CD14-positive monocyte (primary cell): ENCODE measurements around the gene CCDC106. TPM values are rescaled to one million over a fixed set of nuclear protein-coding genes. Genes with fewer than 3 reads are reported as not detected.

ENCODE experiments used
- DNase-seq, 3 donors: peaks; one replicate each; pipeline ENCODE4 v3.0.0-alpha.2; 2011 to 2022
- H2AFZ ChIP-seq: 2 replicates; pipeline ENCODE4 v1.6.0; 2012; ENCODE audit warnings: mild to moderate bottlenecking, low read depth, low read length, inconsistent platforms; ENCODE audit not compliant: insufficient read depth, poor library complexity, severe bottlenecking
- H3K27ac ChIP-seq, 2 donors: 1 replicate in 1 of 2; 2 replicates in 1 of 2; pipeline ENCODE4 v1.5.1; 2012 to 2013; ENCODE audit warnings: low read length in 2 of 2, control low read depth in 1 of 2, inconsistent platforms in 1 of 2, low read depth in 1 of 2, mild to moderate bottlenecking in 1 of 2
- H3K27me3 ChIP-seq, 2 donors: one replicate each; pipeline versions ENCODE4 v1.6.0 to v1.6.1; 2011 to 2013; ENCODE audit warnings: low read length in 2 of 2; ENCODE audit not compliant: control insufficient read depth in 2 of 2, insufficient read depth in 2 of 2
- H3K36me3 ChIP-seq, 2 donors: replicated peaks in 1 of 2; 1 replicate in 1 of 2; 2 replicates in 1 of 2; pipeline versions ENCODE4 v1.5.1 to v1.6.1; 2012 to 2013; ENCODE audit warnings: low read length in 2 of 2, control low read depth in 1 of 2, inconsistent platforms in 1 of 2, mild to moderate bottlenecking in 1 of 2; ENCODE audit not compliant: insufficient read depth in 2 of 2, control insufficient read depth in 1 of 2
- H3K4me1 ChIP-seq, 2 donors: 1 replicate in 1 of 2; 2 replicates in 1 of 2; pipeline versions ENCODE4 v1.5.1 to v1.6.1; 2012 to 2013; ENCODE audit warnings: low read length in 2 of 2, control low read depth in 1 of 2, inconsistent platforms in 1 of 2, mild to moderate bottlenecking in 1 of 2, moderate library complexity in 1 of 2; ENCODE audit not compliant: insufficient read depth in 2 of 2, control insufficient read depth in 1 of 2
- H3K4me2 ChIP-seq: replicated peaks from 2 replicates; pipeline ENCODE3; 2012; ENCODE audit warnings: low read length, moderate library complexity, mild to moderate bottlenecking; ENCODE audit not compliant: poor library complexity, severe bottlenecking; ENCODE audit errors: extremely low read depth
- H3K4me3 ChIP-seq, 3 experiments: fragments of 200-600 bp in 1 of 3; sonication (generic) in 1 of 3; replicated peaks in 1 of 3; 1 replicate in 2 of 3; 2 replicates in 1 of 3; pipeline ENCODE4 v1.5.1; 2011 to 2013; ENCODE audit warnings: low read length in 3 of 3, mild to moderate bottlenecking in 3 of 3, control low read depth in 2 of 3, low read depth in 2 of 3, inconsistent platforms in 1 of 3, moderate library complexity in 1 of 3
- H3K79me2 ChIP-seq: 2 replicates; pipeline ENCODE4 v1.6.0; 2012; ENCODE audit warnings: mild to moderate bottlenecking, control low read depth, inconsistent platforms, low read length, moderate library complexity; ENCODE audit not compliant: insufficient read depth
- H3K9ac ChIP-seq: 2 replicates; pipeline ENCODE4 v1.6.0; 2017; ENCODE audit warnings: low read length, mild to moderate bottlenecking; ENCODE audit not compliant: insufficient read depth, poor library complexity, severe bottlenecking
- H3K9me3 ChIP-seq, 2 donors: replicated peaks in 1 of 2; 1 replicate in 1 of 2; 2 replicates in 1 of 2; pipeline versions ENCODE4 v1.5.1 to v1.6.1; 2012 to 2013; ENCODE audit warnings: low read length in 2 of 2, control low read depth in 1 of 2; ENCODE audit not compliant: control insufficient read depth in 1 of 2, insufficient read depth in 1 of 2
- H4K20me1 ChIP-seq: 2 replicates; pipeline ENCODE4 v1.6.0; 2012; ENCODE audit warnings: mild to moderate bottlenecking, low read length, control low read depth, moderate library complexity; ENCODE audit not compliant: insufficient read depth
- H3K27ac Mint-ChIP-seq, 7 donors: one replicate each; pipeline ENCODE4 v1.8.0; 2020; ENCODE audit warnings: mild to moderate bottlenecking in 7 of 7, mixed read lengths in 7 of 7, moderate library complexity in 6 of 7, inconsistent platforms in 2 of 7
- H3K27me3 Mint-ChIP-seq, 3 donors: one replicate each; pipeline ENCODE4 v1.8.0; 2021 to 2022; ENCODE audit warnings: low read depth in 3 of 3, mild to moderate bottlenecking in 3 of 3, mixed read lengths in 3 of 3, moderate library complexity in 3 of 3, inconsistent platforms in 1 of 3
- H3K36me3 Mint-ChIP-seq, 2 donors: one replicate each; pipeline ENCODE4 v1.8.0; 2020; ENCODE audit warnings: mixed read lengths in 2 of 2, inconsistent platforms in 1 of 2, mild to moderate bottlenecking in 1 of 2
- H3K4me1 Mint-ChIP-seq: one replicate; pipeline ENCODE4 v1.8.0; 2020; ENCODE audit warnings: mild to moderate bottlenecking, mixed read lengths
- H3K4me3 Mint-ChIP-seq, 2 donors: one replicate each; pipeline ENCODE4 v1.8.0; 2020; ENCODE audit warnings: mild to moderate bottlenecking in 2 of 2, mixed read lengths in 2 of 2, moderate library complexity in 1 of 2
- H3K9me3 Mint-ChIP-seq, 7 donors: one replicate each; pipeline ENCODE4 v1.8.0; 2020 to 2022; ENCODE audit warnings: mixed read lengths in 7 of 7, mild to moderate bottlenecking in 6 of 7, moderate library complexity in 6 of 7, inconsistent platforms in 2 of 7
- WGBS: methylation state at CpG from one replicate; pipeline ENCODE4 v1.1.5; 2013; ENCODE audit warnings: missing lambda C conversion rate; ENCODE audit not compliant: insufficient coverage; 5-methylcytosine and 5-hydroxymethylcytosine counted together
- intact Hi-C, 2 donors: fragments of 100-400 bp; cut with micrococcal nuclease; formaldehyde crosslinking; loops; one replicate each; pipeline versions ENCODE4 v1.15.0 to v1.15.1; 2023
- polyA plus RNA-seq, 3 donors: library from polyadenylated mRNA; depleted of rRNA in 1 of 3; unstranded in 2 of 3; stranded (reverse) in 1 of 3; fragments of 300-500 nt in 2 of 3; fragments of >200 nt in 1 of 3; fragmentation: Illumina TruSeq in 2 of 3; gene quantifications; 1 replicate in 2 of 3; 2 replicates in 1 of 3; pipeline ENCODE4 v1.2.3, GENCODE V29; 2012 to 2021
- TF ChIP-seq, protein P1 (sequence below): fragments of 200-600 bp; IDR thresholded peaks from one replicate; pipeline ENCODE4 v1.8.0; 2022; ENCODE audit warnings: antibody characterized with exemption, mild to moderate bottlenecking

Gene CCDC106
- polyA plus RNA-seq, 3 donors = 0.74 to 2.4 (median 1.2) TPM

DNA sequence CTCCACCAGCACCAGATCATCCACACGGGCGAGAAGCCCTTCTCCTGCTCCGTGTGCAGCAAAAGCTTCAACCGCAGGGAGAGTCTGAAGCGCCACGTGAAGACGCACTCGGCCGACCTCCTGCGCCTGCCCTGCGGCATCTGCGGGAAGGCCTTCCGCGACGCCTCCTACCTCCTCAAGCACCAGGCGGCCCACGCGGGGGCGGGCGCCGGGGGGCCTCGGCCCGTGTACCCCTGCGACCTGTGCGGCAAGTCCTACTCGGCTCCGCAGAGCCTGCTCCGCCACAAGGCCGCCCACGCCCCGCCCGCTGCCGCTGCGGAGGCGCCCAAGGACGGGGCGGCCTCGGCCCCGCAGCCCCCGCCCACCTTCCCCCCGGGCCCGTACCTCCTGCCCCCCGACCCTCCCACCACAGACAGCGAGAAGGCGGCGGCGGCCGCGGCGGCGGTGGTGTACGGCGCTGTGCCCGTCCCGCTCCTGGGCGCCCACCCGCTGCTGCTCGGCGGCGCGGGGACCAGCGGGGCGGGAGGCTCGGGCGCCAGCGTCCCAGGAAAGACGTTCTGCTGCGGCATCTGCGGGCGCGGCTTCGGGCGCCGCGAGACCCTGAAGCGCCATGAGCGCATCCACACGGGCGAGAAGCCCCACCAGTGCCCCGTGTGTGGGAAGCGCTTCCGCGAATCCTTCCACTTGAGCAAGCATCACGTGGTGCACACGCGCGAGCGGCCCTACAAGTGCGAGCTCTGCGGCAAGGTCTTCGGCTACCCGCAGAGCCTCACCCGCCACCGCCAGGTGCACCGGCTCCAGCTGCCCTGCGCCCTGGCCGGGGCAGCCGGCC, 33.1 kb upstream of the CCDC106 start:
- peaks cover 0 to 2% (median 0%) of the 10 kb centered on the region in 7 donors for H3K9me3 Mint-ChIP-seq
- Histone ChIP-seq H3K27ac (no peak overlapping the region), H3K4me3 (no peak overlapping the region), H4K20me1 (peaks cover 33% of the 10 kb centered on the region), H2AFZ (no peak overlapping the region), H3K4me1 (peaks cover 43 to 46% of the 10 kb centered on the region in 2 donors), H3K36me3 (peaks cover 16 to 35% of the 10 kb centered on the region in 2 donors), H3K9ac (no peak overlapping the region), H3K79me2 (peaks cover 52% of the 10 kb centered on the region), H3K4me2 (no peak overlapping the region), H3K27me3 (no peaks in the 10 kb centered on the region), H3K9me3 (no peaks in the 10 kb centered on the region)
- peaks cover 32 to 55% of the 10 kb centered on the region in 2 donors for H3K36me3 Mint-ChIP-seq
- H3K27ac Mint-ChIP-seq = no peak overlapping the region
- no peaks in the 10 kb centered on the region for H3K27me3 Mint-ChIP-seq
- no peak overlapping the region for H3K4me3 Mint-ChIP-seq
- H3K4me1 Mint-ChIP-seq = peaks cover 55% of the 10 kb centered on the region
- no peak for DNase-seq
- TF ChIP-seq, protein P1, sequence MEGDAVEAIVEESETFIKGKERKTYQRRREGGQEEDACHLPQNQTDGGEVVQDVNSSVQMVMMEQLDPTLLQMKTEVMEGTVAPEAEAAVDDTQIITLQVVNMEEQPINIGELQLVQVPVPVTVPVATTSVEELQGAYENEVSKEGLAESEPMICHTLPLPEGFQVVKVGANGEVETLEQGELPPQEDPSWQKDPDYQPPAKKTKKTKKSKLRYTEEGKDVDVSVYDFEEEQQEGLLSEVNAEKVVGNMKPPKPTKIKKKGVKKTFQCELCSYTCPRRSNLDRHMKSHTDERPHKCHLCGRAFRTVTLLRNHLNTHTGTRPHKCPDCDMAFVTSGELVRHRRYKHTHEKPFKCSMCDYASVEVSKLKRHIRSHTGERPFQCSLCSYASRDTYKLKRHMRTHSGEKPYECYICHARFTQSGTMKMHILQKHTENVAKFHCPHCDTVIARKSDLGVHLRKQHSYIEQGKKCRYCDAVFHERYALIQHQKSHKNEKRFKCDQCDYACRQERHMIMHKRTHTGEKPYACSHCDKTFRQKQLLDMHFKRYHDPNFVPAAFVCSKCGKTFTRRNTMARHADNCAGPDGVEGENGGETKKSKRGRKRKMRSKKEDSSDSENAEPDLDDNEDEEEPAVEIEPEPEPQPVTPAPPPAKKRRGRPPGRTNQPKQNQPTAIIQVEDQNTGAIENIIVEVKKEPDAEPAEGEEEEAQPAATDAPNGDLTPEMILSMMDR = no peak
- WGBS = over 99% methylated on average over 62 of the region's 98 CpGs
- intact Hi-C loops = no loop called here

- Histone ChIP-seq H3K36me3 (peaks cover 16 to 26% of the 10 kb centered on the region in 2 donors), H3K4me3 (no peak overlapping the region), H3K79me2 (peaks cover 44% of the 10 kb centered on the region), H4K20me1 (peaks cover 25% of the 10 kb centered on the region), H3K4me2 (no peak overlapping the region), H2AFZ (no peak overlapping the region), H3K27me3 (no peaks in the 10 kb centered on the region), H3K9me3 (no peaks in the 10 kb centered on the region), H3K9ac (no peak overlapping the region), H3K27ac (no peak overlapping the region), H3K4me1 (peaks cover 51 to 55% of the 10 kb centered on the region in 2 donors)
- Mint-ChIP-seq H3K4me1 (peaks cover 59% of the 10 kb centered on the region), H3K9me3 (peaks cover 0 to 2% (median 2%) of the 10 kb centered on the region in 7 donors), H3K27ac (no peak overlapping the region), H3K36me3 (peaks cover 29 to 49% of the 10 kb centered on the region in 2 donors), H3K27me3 (peaks cover 0 to 2% (median 0%) of the 10 kb centered on the region in 3 donors), H3K4me3 (no peak overlapping the region)
- WGBS = 96% methylated on average over 82 of the region's 88 CpGs
- DNase-seq = no peak
- TF ChIP-seq, protein P1 = no peak
- intact Hi-C loops = no loop called here
Observed at GRCh38 chr19:55615543-55616394, 32.2 kb upstream of the CCDC106 start.
